GM18511 (cell line): Measurements from ENCODE around the gene OR10H3.
"Not testable (repeated sequence)": the region's sequence is repeated elsewhere in the genome, so short reads cannot be mapped to it uniquely, and the experiment has no call there.

Experiments
- ATAC-seq: cut with Tn5 transposase; IDR thresholded peaks from one replicate; pipeline ENCODE4 v1.9.1; 2021; ENCODE audit warnings: mild to moderate bottlenecking, moderate library complexity; ENCODE audit not compliant: unreplicated experiment

Gene OR10H3

DNA sequence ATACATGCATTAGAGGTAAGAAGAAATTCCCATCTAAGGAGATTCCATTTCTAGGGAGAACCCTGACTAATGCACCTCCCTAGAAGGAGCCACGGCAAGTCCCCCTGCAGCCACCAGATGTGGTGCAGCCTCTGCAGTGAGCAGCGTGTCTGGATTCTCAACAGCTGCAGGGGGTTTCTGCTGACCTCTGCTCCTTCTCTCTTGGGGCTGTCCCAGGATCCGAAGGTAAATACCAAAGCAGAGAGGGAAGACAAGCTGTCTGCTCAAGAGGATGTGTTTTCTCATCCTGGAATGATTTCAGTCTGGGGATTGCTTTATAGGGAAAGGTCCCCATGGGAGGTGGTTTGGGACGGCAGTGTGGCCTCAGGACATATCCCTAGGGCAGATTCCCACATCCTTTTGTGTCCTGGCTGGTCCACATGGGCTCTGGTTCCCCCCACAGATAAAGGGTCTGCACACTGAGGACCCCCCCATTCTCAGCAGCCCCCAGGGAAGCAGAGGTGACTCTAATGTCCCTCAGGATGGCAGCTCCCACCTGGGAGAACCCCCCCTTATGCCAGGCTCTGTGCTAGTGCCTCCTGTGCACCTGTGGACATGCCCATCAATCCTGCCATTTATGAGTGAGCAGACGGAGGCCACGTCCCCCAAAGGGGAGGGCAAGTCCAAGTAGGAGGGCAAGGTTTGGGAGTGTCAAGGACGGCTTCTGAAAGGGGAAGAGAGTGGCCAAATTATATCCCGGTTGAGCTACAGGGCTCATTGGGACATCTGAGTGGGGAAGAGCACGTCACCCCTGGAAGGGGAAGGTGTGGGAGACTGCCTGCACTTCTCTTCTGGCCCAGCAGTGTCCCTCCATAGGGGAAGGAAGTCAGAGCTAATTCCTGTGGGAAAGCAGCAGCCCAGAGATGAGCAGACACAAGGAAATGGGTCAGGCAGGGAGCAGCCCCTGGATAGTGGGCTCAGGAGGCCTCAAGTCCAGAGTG is 39.5 kb downstream of the OR10H3 start:
- no peak for ATAC-seq

DNA sequence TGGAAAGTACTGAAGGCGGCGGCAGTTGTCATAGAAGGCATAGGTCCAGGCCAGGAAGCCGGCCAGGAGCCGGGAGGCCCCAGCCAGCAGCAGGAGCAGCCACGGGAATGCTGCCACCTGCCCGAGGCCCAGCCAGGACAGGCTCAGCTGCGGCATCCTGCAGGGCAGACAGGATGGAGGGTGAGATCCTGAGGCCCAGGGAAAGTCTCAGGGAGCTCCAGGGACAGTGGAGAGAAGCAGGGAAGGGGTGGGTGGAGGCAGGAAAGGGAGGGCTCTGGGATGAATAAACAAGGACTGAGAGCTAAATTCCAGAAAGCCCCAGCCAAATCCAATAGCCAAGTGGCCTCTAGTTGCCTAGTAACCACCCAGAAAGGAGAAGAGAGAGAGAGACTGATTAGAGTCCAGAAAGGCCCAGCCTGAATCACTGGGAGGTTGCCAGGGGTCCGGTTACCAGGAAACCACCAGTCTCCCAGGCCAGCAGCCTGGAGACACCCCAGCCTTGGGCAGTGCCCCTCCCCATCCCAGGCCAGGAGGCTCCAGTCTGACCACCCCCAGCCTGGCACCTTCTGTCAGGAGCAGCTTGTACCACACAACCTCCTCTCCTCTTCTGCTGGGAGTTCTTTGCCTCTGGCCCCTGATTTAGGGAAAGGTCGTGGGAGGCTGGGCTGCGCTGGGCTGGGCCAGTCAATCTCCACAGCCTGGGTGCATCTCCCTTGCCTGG is 42.1 kb downstream of the OR10H3 start:
- ATAC-seq, result no peak

DNA sequence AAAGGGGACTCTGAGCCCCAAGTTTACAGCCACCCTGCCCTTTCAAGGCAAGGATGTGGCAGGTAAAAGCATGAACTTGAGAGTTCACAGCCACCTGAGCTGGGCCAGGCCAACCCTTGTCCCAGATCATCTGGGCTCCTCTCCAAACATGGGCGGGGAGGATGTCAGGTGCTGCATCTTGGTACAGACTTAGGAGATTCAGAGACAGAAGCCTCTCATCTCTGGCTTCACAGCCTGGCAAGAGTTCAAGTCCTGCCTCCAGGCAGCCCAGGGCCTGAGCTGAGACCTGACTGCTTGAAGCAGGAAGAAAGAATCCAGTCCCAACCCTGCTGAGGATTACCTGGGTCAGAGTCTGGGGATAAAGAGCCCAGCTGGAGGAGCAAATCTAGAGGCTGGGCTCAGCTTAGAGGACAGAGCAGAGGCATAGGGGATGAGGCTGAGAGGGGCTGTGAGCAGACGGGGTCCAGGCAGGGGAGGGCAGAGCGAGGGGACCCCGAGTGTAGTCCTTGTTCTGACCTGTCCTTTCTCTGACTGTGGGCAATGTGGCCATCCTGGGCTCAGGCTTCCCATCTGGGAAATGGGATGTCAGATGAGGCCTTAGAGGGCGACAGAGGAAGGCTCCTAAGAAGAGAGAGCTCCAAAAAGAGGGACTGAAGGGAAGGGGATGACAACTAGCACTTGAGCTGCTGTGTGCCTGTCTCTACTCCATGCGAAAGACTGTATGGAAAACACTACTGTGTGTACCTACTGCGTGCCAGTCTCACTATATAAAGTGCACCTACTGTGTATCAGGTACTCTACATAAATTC is 43.0 kb downstream of the OR10H3 start:
- no peak for ATAC-seq

DNA sequence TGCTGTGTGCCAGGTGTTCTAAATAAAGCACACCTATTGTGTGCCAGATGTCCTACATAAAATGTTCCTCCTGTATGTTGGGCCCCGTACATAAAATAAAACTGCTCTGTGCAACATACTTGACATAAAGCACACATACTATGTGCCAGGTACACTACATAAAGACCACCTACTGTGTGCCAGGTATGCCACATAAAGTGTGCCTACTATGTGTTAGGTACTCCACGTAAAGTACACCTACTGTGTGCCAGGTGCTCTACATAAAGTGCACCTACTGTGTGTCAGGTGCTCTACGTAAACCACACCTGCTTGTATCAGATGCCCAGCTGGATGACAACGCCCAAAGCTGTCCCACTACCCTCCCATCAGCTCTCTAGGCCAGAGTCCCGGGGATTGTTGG is 43.9 kb downstream of the OR10H3 start:
- no peak for ATAC-seq

DNA sequence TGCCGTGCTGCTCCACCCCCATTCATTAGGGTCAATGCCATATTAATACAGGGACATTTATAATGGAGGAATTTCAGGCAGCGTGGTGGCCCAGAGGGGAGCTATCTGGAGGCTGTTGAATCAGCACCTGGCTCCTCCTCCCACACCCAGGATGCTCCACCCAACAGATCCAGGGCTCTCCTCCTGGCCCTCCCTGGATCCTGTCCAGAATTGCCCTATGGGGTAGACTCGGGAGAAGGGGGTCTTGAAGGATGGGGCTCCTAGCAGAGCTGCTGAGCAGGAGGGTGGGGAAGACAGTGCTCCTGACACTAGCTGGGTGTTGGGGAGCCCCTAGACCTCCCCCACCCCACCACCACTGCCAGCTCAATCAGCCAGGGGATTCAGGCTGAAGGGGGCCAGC is 44.4 kb downstream of the OR10H3 start:
- no peak for ATAC-seq

DNA sequence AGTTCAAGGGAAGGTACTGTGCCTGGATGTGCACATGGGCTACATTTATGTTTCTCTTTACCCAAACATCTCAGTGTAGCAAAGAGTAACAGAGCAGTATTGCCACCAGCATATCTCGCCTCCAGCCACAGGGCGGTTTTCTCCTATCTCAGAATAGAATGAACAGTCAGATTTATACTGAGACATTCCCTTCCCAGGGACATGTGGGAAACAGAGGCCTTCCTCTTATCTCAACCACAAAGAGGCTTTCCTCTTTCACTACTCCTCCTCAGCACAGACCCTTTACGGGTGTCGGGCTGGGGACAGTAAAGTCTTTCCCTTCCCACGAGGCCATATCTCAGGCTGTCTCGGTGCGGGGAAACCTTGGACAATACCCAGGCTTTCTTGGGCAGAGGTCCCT is 45.1 kb downstream of the OR10H3 start:
- ATAC-seq, result not testable (repeated sequence)

DNA sequence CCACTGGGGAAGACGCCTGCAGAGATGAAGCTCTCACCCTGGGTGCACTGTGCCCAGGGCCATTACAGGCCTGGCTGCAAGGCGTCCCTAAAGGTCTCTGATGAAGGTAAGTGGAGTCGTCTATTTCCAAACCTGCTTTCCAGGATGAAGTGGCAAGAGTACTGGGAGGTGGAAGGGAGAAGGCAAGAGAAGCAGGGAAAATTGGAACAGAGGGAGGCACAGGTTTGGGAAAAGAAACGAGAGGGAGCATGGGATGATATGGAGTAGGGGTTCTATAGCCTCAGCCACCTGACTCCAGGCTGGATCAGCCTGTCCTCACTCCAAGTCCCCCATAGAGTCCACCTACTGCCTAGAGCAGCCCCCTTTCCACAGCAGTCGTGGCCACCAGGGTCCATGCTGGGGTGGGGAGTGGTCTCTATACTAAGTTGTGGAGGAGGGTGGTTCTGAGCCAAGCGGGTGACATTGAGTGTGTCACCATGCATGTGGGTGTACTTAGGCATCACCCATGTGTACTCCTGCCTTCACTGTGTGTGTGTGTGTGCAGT is 49.9 kb downstream of the OR10H3 start, which contains the start of gene OR10H5:
TSS of gene OR10H5 (plus strand) at position 51 of the 545 bp plus-strand sequence. CDS start 6,388 bp downstream, outside the sequence.
- ATAC-seq, result no peak

DNA sequence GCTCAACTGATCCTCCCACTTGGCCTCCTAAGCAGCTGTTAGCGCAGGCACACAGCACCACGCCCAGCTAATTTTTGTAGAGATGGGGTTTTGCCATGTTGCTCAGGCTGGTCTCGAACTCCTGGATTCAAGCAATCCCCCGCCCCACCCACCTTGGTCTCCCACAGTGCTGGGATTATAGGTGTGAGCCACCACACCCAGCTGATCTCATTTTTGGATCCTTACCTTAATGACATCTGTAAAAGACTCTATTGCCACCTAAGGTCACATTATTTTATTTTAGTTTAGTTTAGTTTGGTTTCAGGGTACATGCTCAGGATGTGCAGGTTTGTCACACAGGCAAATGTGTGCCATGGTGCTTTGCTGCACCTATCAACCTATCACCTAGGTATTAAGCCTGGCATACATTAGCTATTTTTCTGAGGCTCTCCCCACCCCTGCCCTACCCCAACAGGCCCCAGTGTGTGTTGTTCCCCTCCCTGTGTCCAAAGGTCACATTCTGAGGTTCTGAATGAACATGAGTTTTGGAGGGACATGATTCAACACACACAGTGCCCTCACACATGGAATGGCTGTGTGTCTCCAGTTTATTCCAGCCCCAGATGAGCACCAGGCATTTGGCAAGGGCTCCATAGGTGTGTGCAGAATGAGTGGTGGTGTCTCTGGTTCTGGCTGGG is 50.9 kb downstream of the OR10H3 start:
- ATAC-seq, result no peak

DNA sequence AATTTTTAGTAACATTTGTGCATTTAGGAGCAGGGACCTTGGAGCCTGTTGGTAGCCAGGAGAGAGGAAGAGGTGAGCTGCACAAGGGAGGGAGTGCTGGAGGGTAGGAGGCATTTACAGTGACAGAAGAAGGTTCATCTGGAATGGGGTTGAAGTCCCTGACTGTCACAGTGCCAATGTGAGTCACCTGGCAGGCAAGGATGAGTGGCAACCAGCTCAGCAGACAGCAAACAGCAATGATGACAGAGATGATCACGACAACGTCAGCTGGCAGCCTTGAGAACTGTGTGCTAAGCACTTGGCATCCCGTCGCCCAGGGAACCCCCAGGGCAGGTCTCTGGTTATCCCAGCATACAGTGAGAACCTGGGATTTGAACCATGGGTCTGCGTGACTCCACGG is 52.3 kb downstream of the OR10H3 start:
- ATAC-seq, result no peak
